K562 (cell line): ENCODE measurements around the gene ALDH3A2. TPM values are rescaled to one million over a fixed set of nuclear protein-coding genes. Genes with fewer than 3 reads are reported as not detected.

Source experiments
- ATAC-seq: fragments of 200-7000 bp; cut with Tn5 transposase; 3 replicates; pipeline ENCODE4 v1.9.1; 2020; ENCODE audit warnings: moderate library complexity
- BruUV-seq: library from RNA; stranded (reverse); fragments of 400-500 nt; replicated peaks from 2 replicates; lab custom pipeline; 2021; lab: Mats Ljungman, UMichigan
- CTCF ChIA-PET: fragments of 300-600 bp; formaldehyde crosslinking; extraction: SDS; loops from one replicate; lab custom pipeline; 2021; ENCODE audit warnings: low intra/inter-chr PET ratio; lab: Yijun Ruan, JAX
- POLR2A ChIA-PET: fragments of 300-600, 350-650 bp; sonication (Branson Sonifier 250); formaldehyde crosslinking; extraction: SDS; loops from one replicate; lab custom pipeline; 2021; ENCODE audit warnings: antibody characterized with exemption, inconsistent platforms; lab: Yijun Ruan, JAX
- DNase-seq, 4 experiments: peaks; one replicate each; pipeline versions ENCODE4 v3.0.0 to v3.0.0-alpha.2; 2011 to 2018; ENCODE audit warnings: low spot score in 3 of 4, mixed read lengths in 3 of 4; ENCODE audit errors: extremely low read depth in 1 of 4
- FAIRE-seq: peaks from 2 replicates; lab custom pipeline; 2011; peaks lifted over from hg19 to GRCh38; lab: Jason Lieb, UNC
- H2AFZ ChIP-seq: 2 replicates; pipeline ENCODE4 v1.6.0; 2011; ENCODE audit warnings: low read depth, low read length, control low read depth, inconsistent platforms
- H3K27ac ChIP-seq: fragments of 200-600 bp; 3 replicates; pipeline ENCODE4 v1.8.0; 2011; ENCODE audit warnings: low read depth, mild to moderate bottlenecking, control low read depth, inconsistent platforms, low read length, moderate library complexity, mixed read lengths; ENCODE audit errors: extremely low read depth
- H3K27me3 ChIP-seq, 2 experiments: fragments of 300-600 bp in 1 of 2; 2 replicates in 1 of 2; 3 replicates in 1 of 2; pipeline versions ENCODE4 v1.6.0 to v1.8.0; 2011; ENCODE audit warnings: inconsistent platforms in 2 of 2, low read length in 2 of 2, mild to moderate bottlenecking in 1 of 2, mixed read lengths in 1 of 2, moderate library complexity in 1 of 2; ENCODE audit not compliant: control insufficient read depth in 2 of 2, insufficient read depth in 2 of 2
- H3K36me3 ChIP-seq: fragments of 300-600 bp; 3 replicates; pipeline ENCODE4 v1.8.0; 2011; ENCODE audit warnings: mild to moderate bottlenecking, low read length, inconsistent platforms; ENCODE audit not compliant: control insufficient read depth, insufficient read depth
- H3K4me1 ChIP-seq, 2 experiments: fragments of 200-600 bp in 1 of 2; replicated peaks in 1 of 2; 2 replicates in 1 of 2; 3 replicates in 1 of 2; pipeline versions ENCODE4 v1.5.1 to v1.8.0; 2011; ENCODE audit warnings: inconsistent platforms in 2 of 2, low read length in 2 of 2, mild to moderate bottlenecking in 1 of 2, mixed read lengths in 1 of 2, moderate library complexity in 1 of 2; ENCODE audit not compliant: control insufficient read depth in 2 of 2, insufficient read depth in 2 of 2
- H3K4me2 ChIP-seq: 2 replicates; pipeline ENCODE4 v1.6.1; 2011; ENCODE audit warnings: low read length, control low read depth, inconsistent platforms, mixed read lengths; ENCODE audit not compliant: insufficient read depth
- H3K4me3 ChIP-seq: fragments of 200-600 bp; sonication (generic), shearing (Covaris generic); 2 replicates; pipeline ENCODE4 v1.5.1; 2016; ENCODE audit warnings: control low read depth, inconsistent platforms
- H3K79me2 ChIP-seq: fragments of 200-600 bp; 3 replicates; pipeline ENCODE4 v1.8.0; 2011; ENCODE audit warnings: low read length, inconsistent platforms; ENCODE audit not compliant: control insufficient read depth, insufficient read depth
- H3K9ac ChIP-seq, 2 experiments: 2 replicates each; pipeline versions ENCODE4 v1.6.0 to v1.6.1; 2011; ENCODE audit warnings: low read depth in 2 of 2, low read length in 2 of 2, control low read depth in 1 of 2, inconsistent platforms in 1 of 2, mild to moderate bottlenecking in 1 of 2, mixed read lengths in 1 of 2; ENCODE audit not compliant: insufficient read depth in 1 of 2
- H3K9me1 ChIP-seq: one replicate; pipeline ENCODE4 v1.6.0; 2011; ENCODE audit warnings: inconsistent platforms, mild to moderate bottlenecking, low read length, moderate library complexity; ENCODE audit not compliant: control insufficient read depth, insufficient read depth
- H3K9me3 ChIP-seq: replicated peaks from 2 replicates; pipeline ENCODE4 v1.5.1; 2011; ENCODE audit warnings: low read depth, low read length, inconsistent platforms; ENCODE audit not compliant: control insufficient read depth, insufficient read depth
- H4K20me1 ChIP-seq: replicated peaks from 2 replicates; pipeline ENCODE4 v1.6.1; 2011; ENCODE audit warnings: low read length, inconsistent platforms, mixed read lengths; ENCODE audit not compliant: control insufficient read depth, insufficient read depth
- HNRNPH1 ChIP-seq: fragments of 200-400 bp; formaldehyde crosslinking; optimal IDR thresholded peaks from 2 replicates; pipeline ENCODE3; 2017; ENCODE audit warnings: low read depth, mild to moderate bottlenecking, low read length, moderate library complexity
- RBM25 ChIP-seq: fragments of 200-400 bp; formaldehyde crosslinking; IDR thresholded peaks from 2 replicates; pipeline ENCODE4 v1.6.1; 2018; ENCODE audit warnings: low read length, low read depth, moderate library complexity; ENCODE audit not compliant: severe bottlenecking
- SMAD3 ChIP-seq: fragments of 450-650 bp; formaldehyde crosslinking; conservative IDR thresholded peaks from 2 replicates; pipeline ENCODE4 v1.4.0; 2020; ENCODE audit warnings: mild to moderate bottlenecking
- WGBS: fragments of 100-300 bp; shearing (Covaris generic); methylation state at CpG from one replicate; pipeline ENCODE4 v1.1.6; 2016; ENCODE audit warnings: low coverage, mixed read lengths; ENCODE audit not compliant: insufficient coverage; ENCODE audit errors: missing lambda C conversion rate; 5-methylcytosine and 5-hydroxymethylcytosine counted together
- in situ Hi-C: fragments of 300-500 bp; cut with MboI; formaldehyde crosslinking; loops from 4 replicates; pipeline ENCODE4 v1.15.0; 2018; ENCODE audit warnings: inconsistent platforms, mixed read lengths
- intact Hi-C: fragments of 100-400 bp; cut with micrococcal nuclease; formaldehyde crosslinking; loops from 2 replicates; pipeline ENCODE4 v1.14.2; 2022
- polyA plus RNA-seq, 8 experiments: library from polyadenylated mRNA; depleted of rRNA in 4 of 8; stranded (reverse) in 5 of 8; unstranded in 3 of 8; fragments of >200 nt; fragmentation: Nextera tagmentation in 2 of 8; fragmentation: Illumina TruSeq in 1 of 8; extraction: Ambion mirVana in 2 of 8; extraction: Trizol in 1 of 8; gene quantifications; 2 replicates each; pipeline versions ENCODE4 v1.2.1 to v1.2.3, GENCODE V29; 2011 to 2014; ENCODE audit warnings: inconsistent platforms in 1 of 8, missing spikeins in 1 of 8
- total RNA-seq, 7 experiments: library from RNA; depleted of rRNA in 6 of 7; stranded (reverse); fragments of >200 nt in 6 of 7; fragmentation: Illumina TruSeq in 2 of 7; extraction: Trizol in 2 of 7; gene quantifications; 2 replicates each; pipeline versions ENCODE4 v1.2.1 to v1.2.3, GENCODE V29; 2011 to 2021; ENCODE audit warnings: low replicate concordance in 1 of 7
- TF ChIP-seq, protein P1 (sequence below): fragments of 250-450 bp; sonication (Bioruptor Pico); IDR thresholded peaks from 2 replicates; pipeline ENCODE4 v1.4.0; 2020; ENCODE audit warnings: mild to moderate bottlenecking, moderate library complexity, borderline replicate concordance

The ALDH3A2 gene
- total and polyA plus RNA-seq, 9 of the 15 experiments (the other 6 are each of a cell fraction or from before 2014, with no cell fraction given), result 0.01 to 0.78 (median 0.12) TPM; not detected in 5

DNA sequence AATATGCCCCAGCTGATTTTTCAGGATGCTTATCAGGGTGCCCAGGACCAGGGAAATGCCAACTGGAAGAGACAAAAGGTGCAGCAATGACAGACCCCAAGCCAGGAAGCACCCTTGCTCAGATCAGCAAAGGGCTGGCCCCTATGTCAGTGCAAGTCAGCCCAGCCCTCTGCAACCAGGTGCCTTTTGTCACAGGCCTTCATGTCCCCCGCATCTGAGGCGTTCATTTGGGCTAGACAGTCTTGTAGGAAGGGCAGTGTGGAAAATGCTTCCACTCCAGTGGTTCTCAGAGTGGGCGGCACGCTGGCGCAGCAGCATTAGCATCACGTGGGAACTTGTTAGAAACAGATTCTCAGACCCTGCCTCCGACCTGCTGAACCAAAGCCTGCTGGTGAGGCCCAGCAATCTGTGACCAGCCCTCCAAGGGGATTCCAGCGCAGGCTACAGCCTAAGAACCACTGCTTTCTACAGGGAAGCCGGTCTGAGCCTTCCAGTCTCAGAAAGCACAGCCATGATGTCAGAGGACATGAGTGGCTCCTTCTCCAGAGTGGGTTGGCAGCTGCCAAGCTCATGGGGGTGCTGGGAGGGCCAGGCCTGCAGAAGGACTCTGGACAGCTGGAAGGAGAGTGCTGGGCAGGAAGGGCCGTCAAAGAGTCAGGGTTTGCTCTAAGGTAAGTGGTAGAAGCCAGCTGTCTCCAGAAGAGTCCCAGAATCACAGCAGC, 54.7 kb downstream of the ALDH3A2 start:
- H3K9me1 ChIP-seq, result no peaks in the 10 kb centered on the region
- H4K20me1 ChIP-seq, result no peaks in the 10 kb centered on the region; the same call in 1 of the 2 replicates
- H3K9me3 ChIP-seq, result no peaks in the 10 kb centered on the region
- in situ Hi-C loops, result no loop called here
- intact Hi-C loops, result no loop called here
- 0 out of 5 replicates have a peak, but pooled peaks cover 0 to 3% of the 10 kb centered on the region in 2 experiments for H3K4me1 ChIP-seq
- ATAC-seq, result no peak
- H2AFZ ChIP-seq, result no peak overlapping the region
- H3K27ac ChIP-seq, result no peak overlapping the region
- ChIA-PET POLR2A (no interaction called here), CTCF (no interaction called here)
- H3K27me3 ChIP-seq, result peaks cover 0 to 8% of the 10 kb centered on the region in 2 experiments; a peak in 1 of 5 replicates
- no peak overlapping the region for H3K4me3 ChIP-seq
- TF ChIP-seq, protein P1, sequence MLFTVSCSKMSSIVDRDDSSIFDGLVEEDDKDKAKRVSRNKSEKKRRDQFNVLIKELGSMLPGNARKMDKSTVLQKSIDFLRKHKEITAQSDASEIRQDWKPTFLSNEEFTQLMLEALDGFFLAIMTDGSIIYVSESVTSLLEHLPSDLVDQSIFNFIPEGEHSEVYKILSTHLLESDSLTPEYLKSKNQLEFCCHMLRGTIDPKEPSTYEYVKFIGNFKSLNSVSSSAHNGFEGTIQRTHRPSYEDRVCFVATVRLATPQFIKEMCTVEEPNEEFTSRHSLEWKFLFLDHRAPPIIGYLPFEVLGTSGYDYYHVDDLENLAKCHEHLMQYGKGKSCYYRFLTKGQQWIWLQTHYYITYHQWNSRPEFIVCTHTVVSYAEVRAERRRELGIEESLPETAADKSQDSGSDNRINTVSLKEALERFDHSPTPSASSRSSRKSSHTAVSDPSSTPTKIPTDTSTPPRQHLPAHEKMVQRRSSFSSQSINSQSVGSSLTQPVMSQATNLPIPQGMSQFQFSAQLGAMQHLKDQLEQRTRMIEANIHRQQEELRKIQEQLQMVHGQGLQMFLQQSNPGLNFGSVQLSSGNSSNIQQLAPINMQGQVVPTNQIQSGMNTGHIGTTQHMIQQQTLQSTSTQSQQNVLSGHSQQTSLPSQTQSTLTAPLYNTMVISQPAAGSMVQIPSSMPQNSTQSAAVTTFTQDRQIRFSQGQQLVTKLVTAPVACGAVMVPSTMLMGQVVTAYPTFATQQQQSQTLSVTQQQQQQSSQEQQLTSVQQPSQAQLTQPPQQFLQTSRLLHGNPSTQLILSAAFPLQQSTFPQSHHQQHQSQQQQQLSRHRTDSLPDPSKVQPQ (CRISPR knock-in tag), result no peak
- TF ChIP-seq SMAD3, result no peak
- TF ChIP-seq HNRNPH1, result no peak
- TF ChIP-seq RBM25, result no peak
- peak in 1 of 4 experiments; percentile 2 for DNase-seq
- no peaks in the 10 kb centered on the region for H3K36me3 ChIP-seq
- no peak overlapping the region for H3K4me2 ChIP-seq
- WGBS, result 0% methylated on average over 9 of the region's 10 CpGs
- FAIRE-seq, result no peak
- BruUV-seq, result no TSS peak
- no peaks in the 10 kb centered on the region for H3K79me2 ChIP-seq
- H3K9ac ChIP-seq, result no peak overlapping the region
